GM06990 (cell line): ENCODE measurements around the gene BANF2.

ENCODE experiments used
- DNase-seq: peaks from one replicate; pipeline ENCODE4 v3.0.0-alpha.2; 2011; ENCODE audit not compliant: insufficient read length; ENCODE audit errors: extremely low read depth
- H3K27me3 ChIP-seq: replicated peaks from 2 replicates; pipeline ENCODE4 v1.6.0; 2011; ENCODE audit warnings: low read length; ENCODE audit not compliant: control insufficient read depth, insufficient read depth
- H3K36me3 ChIP-seq: 2 replicates; pipeline ENCODE4 v1.5.1; 2011; ENCODE audit warnings: low read length; ENCODE audit not compliant: control insufficient read depth, insufficient read depth
- H3K4me3 ChIP-seq: replicated peaks from 2 replicates; pipeline ENCODE4 v1.5.1; 2011; ENCODE audit warnings: low read depth, mild to moderate bottlenecking, control low read depth, low read length
- TF ChIP-seq, protein P1 (sequence below): IDR thresholded peaks from 2 replicates; pipeline ENCODE4 v1.5.1; 2011; ENCODE audit warnings: low read length, control low read depth, mild to moderate bottlenecking, inconsistent platforms; ENCODE audit not compliant: insufficient read depth, poor library complexity, severe bottlenecking

BANF2 gene

GRCh38 chr20:17662333-17663039 is 37.3 kb upstream of the BANF2 start:
- no peak for DNase-seq

GRCh38 chr20:17663040-17663399 is 36.7 kb upstream of the BANF2 start:
- TF ChIP-seq, protein P1, sequence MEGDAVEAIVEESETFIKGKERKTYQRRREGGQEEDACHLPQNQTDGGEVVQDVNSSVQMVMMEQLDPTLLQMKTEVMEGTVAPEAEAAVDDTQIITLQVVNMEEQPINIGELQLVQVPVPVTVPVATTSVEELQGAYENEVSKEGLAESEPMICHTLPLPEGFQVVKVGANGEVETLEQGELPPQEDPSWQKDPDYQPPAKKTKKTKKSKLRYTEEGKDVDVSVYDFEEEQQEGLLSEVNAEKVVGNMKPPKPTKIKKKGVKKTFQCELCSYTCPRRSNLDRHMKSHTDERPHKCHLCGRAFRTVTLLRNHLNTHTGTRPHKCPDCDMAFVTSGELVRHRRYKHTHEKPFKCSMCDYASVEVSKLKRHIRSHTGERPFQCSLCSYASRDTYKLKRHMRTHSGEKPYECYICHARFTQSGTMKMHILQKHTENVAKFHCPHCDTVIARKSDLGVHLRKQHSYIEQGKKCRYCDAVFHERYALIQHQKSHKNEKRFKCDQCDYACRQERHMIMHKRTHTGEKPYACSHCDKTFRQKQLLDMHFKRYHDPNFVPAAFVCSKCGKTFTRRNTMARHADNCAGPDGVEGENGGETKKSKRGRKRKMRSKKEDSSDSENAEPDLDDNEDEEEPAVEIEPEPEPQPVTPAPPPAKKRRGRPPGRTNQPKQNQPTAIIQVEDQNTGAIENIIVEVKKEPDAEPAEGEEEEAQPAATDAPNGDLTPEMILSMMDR, result no peak
- no peak for DNase-seq
- H3K4me3 ChIP-seq, result no peak overlapping the region
- no peaks in the 10 kb centered on the region for H3K27me3 ChIP-seq
- H3K36me3 ChIP-seq, result peaks cover 9% of the 10 kb centered on the region

More at GRCh38 chr20:17662333-17663039, 37.3 kb upstream of the BANF2 start:
- TF ChIP-seq, protein P1, result no peak
- Histone ChIP-seq H3K4me3 (no peak overlapping the region), H3K27me3 (no peaks in the 10 kb centered on the region), H3K36me3 (peaks cover 13% of the 10 kb centered on the region)

DNA sequence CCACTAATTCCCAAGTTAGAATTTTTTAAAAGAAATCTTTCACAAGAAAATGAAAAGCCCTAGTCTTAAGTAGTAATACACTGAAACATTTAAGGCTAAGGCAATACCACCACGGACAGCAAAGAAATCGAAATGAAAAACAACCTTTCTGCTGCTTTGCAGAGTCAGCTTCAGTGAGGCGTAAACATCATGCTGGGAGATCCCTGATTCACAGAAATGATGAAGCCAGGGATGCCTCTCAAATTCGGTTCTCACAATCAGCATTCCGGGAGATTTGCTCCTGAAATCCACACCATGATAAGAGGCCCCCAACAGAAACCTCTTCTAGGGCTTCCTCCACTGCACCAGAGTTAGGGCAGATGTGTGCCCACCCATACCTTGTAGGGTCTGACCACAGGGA is 36.3 kb upstream of the BANF2 start:
- Histone ChIP-seq H3K36me3 (peaks cover 8% of the 10 kb centered on the region), H3K27me3 (no peaks in the 10 kb centered on the region), H3K4me3 (no peak overlapping the region)
- TF ChIP-seq, protein P1, result no peak
- DNase-seq, result no peak

GRCh38 chr20:17664025-17664633 is 35.6 kb upstream of the BANF2 start:
- Histone ChIP-seq H3K27me3 (no peaks in the 10 kb centered on the region), H3K4me3 (no peak overlapping the region), H3K36me3 (peaks cover 7% of the 10 kb centered on the region)
- TF ChIP-seq, protein P1, result no peak
- no peak for DNase-seq

- Histone ChIP-seq H3K27me3 (no peaks in the 10 kb centered on the region), H3K4me3 (no peak overlapping the region), H3K36me3 (peaks cover 3% of the 10 kb centered on the region)
- TF ChIP-seq, protein P1, result no peak
- no peak for DNase-seq
Observed at GRCh38 chr20:17665756-17666155, 34.0 kb upstream of the BANF2 start.
